Colonic mucosa (tissue), 4 donors: Measurements from ENCODE around the gene CNGA3. TPM values are rescaled to one million over a fixed set of nuclear protein-coding genes. Genes with fewer than 3 reads are reported as not detected.

Source experiments
- DNase-seq: peaks from one replicate; pipeline ENCODE4 v3.0.0-alpha.2; 2020
- H3K27ac ChIP-seq: fragments of 200-600 bp; one replicate; pipeline ENCODE4 v1.8.0; 2021
- H3K27me3 ChIP-seq: fragments of 200-600 bp; one replicate; pipeline ENCODE4 v1.8.0; 2021
- H3K36me3 ChIP-seq: fragments of 200-600 bp; one replicate; pipeline ENCODE4 v1.8.0; 2021
- H3K4me1 ChIP-seq: fragments of 200-600 bp; one replicate; pipeline ENCODE4 v1.8.0; 2021; ENCODE audit warnings: mild to moderate bottlenecking
- H3K4me3 ChIP-seq: fragments of 200-600 bp; one replicate; pipeline ENCODE4 v1.8.0; 2021
- H3K9ac ChIP-seq, 2 donors: one replicate each; pipeline ENCODE4 v1.7.0; 2013; ENCODE audit warnings: control low read depth in 2 of 2, low read depth in 2 of 2, low read length in 2 of 2
- H3K9me3 ChIP-seq: fragments of 200-600 bp; one replicate; pipeline ENCODE4 v1.8.0; 2021
- CTCF ChIP-seq: fragments of 200-600 bp; IDR thresholded peaks from one replicate; pipeline ENCODE4 v1.8.0; 2022; ENCODE audit warnings: antibody characterized with exemption, mild to moderate bottlenecking
- intact Hi-C: fragments of 100-400 bp; cut with DNase I; formaldehyde crosslinking; loops from one replicate; pipeline ENCODE4 v1.14.1; 2022
- total RNA-seq, 2 donors: library from RNA; stranded (reverse); fragmentation: NEBNext Ultra II Directional in 1 of 2; extraction: Animal tissue kit (Norgen Biotek cat#: 25700) in 1 of 2; gene quantifications; one replicate each; pipeline ENCODE4 v1.2.1, GENCODE V29; 2021
- donor health status: healthy.
- donor health status: DM: no; HTN: no; CAD: no.
- donor health status: DM: no; HTN: no; CAD: no.

Gene CNGA3
- total RNA-seq, 2 donors from 2014 or later = 0.20 to 0.35 TPM

GRCh38 chr2:98442488-98442887, 96.2 kb downstream of the CNGA3 start:
- peak overlapping the region in 1 of 2 donors; percentile 62 for H3K9ac ChIP-seq
- H3K4me1 ChIP-seq = peaks cover 9% of the 10 kb centered on the region
- no peak for DNase-seq
- no peaks in the 10 kb centered on the region for H3K9me3 ChIP-seq
- no peak for TF ChIP-seq CTCF
- H3K4me3 ChIP-seq = no peak overlapping the region
- H3K36me3 ChIP-seq = no peaks in the 10 kb centered on the region
- intact Hi-C loops = loop anchor here (10.0 kb wide), 1 partner anchor 122 kb away; no protein-coding TSS in a partner anchor
- H3K27ac ChIP-seq = no peak overlapping the region
- no peaks in the 10 kb centered on the region for H3K27me3 ChIP-seq

- peak within 1 kb of the TSS; percentile 75 to 94 for H3K9ac ChIP-seq
- H3K4me3 ChIP-seq = peak within 1 kb of the TSS; percentile 78
- H3K27ac ChIP-seq = peak within 1 kb of the TSS; percentile 45
- H3K4me1 ChIP-seq = peaks cover 9% of the 10 kb centered on the region
- no peaks in the 10 kb centered on the region for H3K9me3 ChIP-seq
- DNase-seq = peak; percentile 75
- intact Hi-C loops = loop anchor here (10.0 kb wide), 1 partner anchor 120 kb away; no protein-coding TSS in a partner anchor
- no peak for TF ChIP-seq CTCF
- H3K36me3 ChIP-seq = no peaks in the 10 kb centered on the region
- no peaks in the 10 kb centered on the region for H3K27me3 ChIP-seq
Measured at GRCh38 chr2:98444436-98445176, 98.3 kb downstream of the CNGA3 start, which contains the start of gene INPP4A. Gene INPP4A (plus strand): TSS chr2:98444858. CDS start chr2:98520049, 75,191 bp downstream.

- peak overlapping the region; percentile 45 for H3K27ac ChIP-seq
- no peaks in the 10 kb centered on the region for H3K27me3 ChIP-seq
- no peaks in the 10 kb centered on the region for H3K9me3 ChIP-seq
- H3K9ac ChIP-seq = peak overlapping the region; percentile 75 to 94
- TF ChIP-seq CTCF = no peak
- peaks cover 9% of the 10 kb centered on the region for H3K4me1 ChIP-seq
- no peaks in the 10 kb centered on the region for H3K36me3 ChIP-seq
- no peak for DNase-seq
- peak overlapping the region; percentile 78 for H3K4me3 ChIP-seq
- intact Hi-C loops = loop anchor here (10.0 kb wide), 1 partner anchor 120 kb away; no protein-coding TSS in a partner anchor
Measured at GRCh38 chr2:98445177-98445682, 99.0 kb downstream of the CNGA3 start.

GRCh38 chr2:98445683-98446581, 99.7 kb downstream of the CNGA3 start:
- H3K9ac ChIP-seq = peak overlapping the region; percentile 75 to 94
- H3K9me3 ChIP-seq = no peaks in the 10 kb centered on the region
- no peak for DNase-seq
- peak overlapping the region; percentile 45 for H3K27ac ChIP-seq
- no peaks in the 10 kb centered on the region for H3K27me3 ChIP-seq
- peak overlapping the region; percentile 78 for H3K4me3 ChIP-seq
- H3K4me1 ChIP-seq = peaks cover 9% of the 10 kb centered on the region
- intact Hi-C loops = loop anchor here (10.0 kb wide), 1 partner anchor 119 kb away; no protein-coding TSS in a partner anchor
- no peak for TF ChIP-seq CTCF
- H3K36me3 ChIP-seq = no peaks in the 10 kb centered on the region

GRCh38 chr2:98446850-98447249, 100.6 kb downstream of the CNGA3 start:
- peak overlapping the region in 1 of 2 donors; percentile 3 for H3K9ac ChIP-seq
- no peaks in the 10 kb centered on the region for H3K36me3 ChIP-seq
- no peak overlapping the region for H3K27ac ChIP-seq
- no peak for TF ChIP-seq CTCF
- H3K9me3 ChIP-seq = no peaks in the 10 kb centered on the region
- intact Hi-C loops = loop anchor here (10.0 kb wide), 1 partner anchor 118 kb away; no protein-coding TSS in a partner anchor
- peaks cover 9% of the 10 kb centered on the region for H3K4me1 ChIP-seq
- no peak for DNase-seq
- no peak overlapping the region for H3K4me3 ChIP-seq
- H3K27me3 ChIP-seq = no peaks in the 10 kb centered on the region
